Tibial nerve (tissue), 3 donors: ENCODE measurements around the gene SNAP91.

Source experiments
- CTCF ChIP-seq, 5 experiments: fragments of 200-600 bp in 3 of 5; fragments of 450-650 bp in 2 of 5; sonication (generic) in 3 of 5; IDR thresholded peaks; one replicate each; pipeline ENCODE4 v1.5.1; 2016 to 2019; ENCODE audit warnings: antibody characterized with exemption in 5 of 5, mild to moderate bottlenecking in 3 of 5, moderate library complexity in 2 of 5
- POLR2A ChIP-seq, 2 donors: fragments of 450-650 bp; IDR thresholded peaks; one replicate each; pipeline ENCODE4 v1.6.1; 2017; ENCODE audit warnings: antibody characterized with exemption in 2 of 2, mild to moderate bottlenecking in 2 of 2, moderate library complexity in 2 of 2

GRCh38 chr6:83597511-83597910 is 111.4 kb downstream of the SNAP91 start:
- no peak for TF ChIP-seq CTCF (IDR thresholded peaks at IDR 0.05)
- no peak for TF ChIP-seq POLR2A (IDR thresholded peaks at IDR 0.05)
